NCI-H1930 (cell line): ENCODE measurements around the gene GRIN2A.

Experiments used
- DNase-seq, 2 experiments: peaks; one replicate each; lab custom pipeline; 2025; lab: John Stamatoyannopoulos, UW

The GRIN2A gene

DNA sequence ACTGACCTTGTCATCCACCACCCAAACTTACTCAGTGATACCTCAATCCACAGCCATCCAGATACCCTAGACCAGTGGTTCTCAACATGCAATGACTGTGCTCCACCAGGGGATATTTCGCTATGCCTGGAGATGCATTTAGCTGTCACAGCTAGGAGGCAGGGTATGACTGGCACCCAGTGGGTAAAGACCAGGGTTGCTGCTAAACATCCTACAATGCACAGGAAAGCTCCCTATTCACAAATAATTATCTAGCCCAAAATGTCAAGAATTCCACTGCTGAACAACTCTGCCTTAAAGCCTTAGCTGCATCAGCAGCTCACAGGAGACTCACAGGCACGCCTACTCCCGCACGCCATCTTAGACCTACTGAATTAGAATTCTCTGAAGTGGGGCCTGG lies 212.6 kb downstream of the GRIN2A start:
- DNase-seq: no peak

- no peak for DNase-seq
These were observed 215.6 kb downstream of the GRIN2A start for GRCh38 chr16:9966569-9967157.

GRCh38 chr16:9965079-9965478 lies 217.1 kb downstream of the GRIN2A start:
- no peak for DNase-seq

DNA sequence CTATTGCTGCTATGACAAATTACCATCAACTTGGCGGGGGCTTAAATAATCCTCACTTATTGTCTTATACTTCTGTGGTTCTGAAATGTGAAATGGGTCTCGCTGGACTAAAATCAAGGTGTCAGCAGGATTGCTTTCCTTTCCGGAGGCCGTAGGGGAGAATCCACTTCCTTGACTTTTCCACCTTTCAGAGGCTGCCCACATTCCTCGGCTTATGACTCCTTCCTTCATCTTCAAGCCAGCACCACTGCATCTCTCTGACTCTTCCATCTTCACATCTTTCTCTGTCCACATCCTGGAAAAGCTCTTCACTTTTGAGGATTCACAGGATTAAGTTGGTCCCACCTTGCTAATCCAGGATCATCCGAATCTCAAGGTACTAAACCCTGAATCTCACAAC lies 217.8 kb downstream of the GRIN2A start:
- no peak for DNase-seq

GRCh38 chr16:9957433-9957832 lies 224.8 kb downstream of the GRIN2A start:
- DNase-seq: no peak

DNA sequence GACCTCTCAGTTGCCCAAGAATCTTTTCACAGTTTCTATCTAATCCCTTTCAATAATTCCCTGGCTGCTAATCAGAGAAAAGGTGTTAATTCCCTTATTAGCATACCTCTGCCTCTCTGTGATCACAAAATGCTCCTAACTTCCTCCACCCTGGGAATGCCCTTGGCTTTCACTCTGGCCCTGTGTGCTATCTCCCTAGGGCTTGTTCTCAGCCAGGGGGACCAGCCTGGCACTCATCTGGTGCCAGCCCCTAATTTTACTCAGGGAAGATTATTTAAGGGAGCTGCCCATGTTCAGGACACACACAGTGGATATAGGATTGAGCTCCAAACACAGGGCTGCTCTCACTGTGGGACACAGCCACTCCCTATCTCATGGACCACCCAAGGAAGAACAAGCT lies 225.2 kb downstream of the GRIN2A start:
- no peak for DNase-seq

- no peak for DNase-seq
These were observed 226.6 kb downstream of the GRIN2A start for GRCh38 chr16:9955677-9956076.

- no peak for DNase-seq
These were observed 228.2 kb downstream of the GRIN2A start for GRCh38 chr16:9953908-9954570.

- no peak for DNase-seq
These were observed 231.6 kb downstream of the GRIN2A start for GRCh38 chr16:9950658-9951057.

GRCh38 chr16:9949396-9949795 lies 232.8 kb downstream of the GRIN2A start:
- no peak for DNase-seq

DNA sequence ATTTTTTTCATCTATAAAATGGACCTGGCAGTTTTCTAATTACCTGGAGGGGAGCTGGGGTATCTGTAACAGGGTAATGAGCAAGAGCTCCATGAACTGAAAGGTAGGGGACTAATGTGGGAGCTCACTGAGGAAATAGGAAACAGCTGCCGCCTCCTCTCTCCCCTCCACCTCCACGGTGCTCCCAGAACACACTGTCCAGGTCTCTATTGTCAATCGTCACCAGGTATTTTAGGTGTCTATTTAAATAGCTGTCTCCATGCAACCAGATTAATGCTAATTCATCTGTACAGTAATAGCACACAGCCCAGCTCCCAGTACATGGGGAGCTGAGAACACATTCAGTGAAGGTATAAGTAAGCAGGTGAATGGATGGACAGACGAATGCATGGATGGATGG lies 233.3 kb downstream of the GRIN2A start:
- DNase-seq: no peak

DNA sequence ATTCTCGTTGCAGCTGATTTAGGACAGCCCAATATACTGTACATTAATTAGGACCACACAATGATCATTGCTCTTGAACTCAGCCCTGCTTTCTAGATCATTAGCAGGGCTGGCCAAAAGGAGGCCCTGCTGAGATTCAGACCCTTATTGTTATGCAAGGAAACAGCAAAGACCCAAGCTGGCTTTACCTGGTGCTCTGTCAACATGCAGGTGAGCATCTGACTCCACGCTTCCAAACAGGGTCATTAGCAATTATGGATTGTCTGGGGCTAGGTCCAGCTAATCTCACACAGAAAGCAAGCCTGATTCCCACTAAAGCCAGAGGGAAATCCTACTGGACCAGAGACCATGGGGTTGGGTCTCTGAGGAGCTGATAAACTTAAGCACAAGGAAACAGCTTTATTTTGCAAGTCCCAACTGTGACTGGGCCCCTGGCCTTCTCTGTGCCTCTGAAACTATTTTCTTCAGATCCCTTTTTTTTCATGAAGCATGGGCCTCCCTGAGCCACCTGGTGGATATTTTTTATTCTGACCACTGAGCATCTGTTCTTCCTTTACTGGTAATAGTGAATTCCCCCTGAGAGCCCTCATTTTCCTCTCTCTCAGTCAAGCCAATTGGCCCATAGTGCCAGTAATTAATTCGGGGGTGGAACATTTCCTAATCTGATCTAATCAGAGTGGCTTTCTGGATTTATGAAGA lies 236.1 kb downstream of the GRIN2A start:
- DNase-seq: no peak

DNA sequence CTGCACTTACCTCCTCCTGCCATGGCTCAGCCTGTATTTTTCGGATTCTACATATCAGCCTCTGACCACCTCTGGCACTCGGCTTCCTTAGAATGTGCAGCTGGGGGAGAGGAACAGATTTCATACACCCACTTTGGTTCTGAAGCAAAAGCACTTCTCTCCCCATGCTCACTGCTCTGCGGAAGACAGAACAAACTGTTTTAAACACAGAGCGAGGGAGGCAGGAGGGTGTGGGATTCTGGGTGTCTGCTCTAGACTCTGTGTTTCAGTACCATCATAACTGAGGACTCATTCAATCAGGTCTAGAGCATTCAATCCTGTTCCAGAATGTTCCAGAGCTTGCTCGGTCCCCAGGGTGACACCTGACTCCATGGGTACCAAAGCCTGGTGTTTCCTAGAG lies 239.1 kb downstream of the GRIN2A start:
- no peak for DNase-seq

DNA sequence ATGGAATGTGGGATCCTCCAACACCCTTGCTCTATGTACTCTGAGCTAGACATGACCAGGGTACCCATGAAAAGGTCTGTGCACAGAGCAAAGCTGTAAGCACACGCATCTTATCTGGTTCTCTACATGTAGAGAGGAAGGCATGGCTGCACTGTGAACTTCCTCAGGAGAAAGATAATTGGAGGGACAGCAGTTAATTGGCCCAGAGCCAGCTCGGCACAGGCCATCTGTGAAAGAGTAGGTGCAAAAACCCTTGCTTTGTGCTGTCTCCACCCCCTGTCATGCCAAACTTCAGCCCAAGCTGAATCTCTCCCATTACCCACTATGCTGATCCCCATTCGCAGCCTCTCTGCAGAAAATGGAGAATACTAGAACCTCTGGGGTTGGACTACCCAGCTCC lies 241.0 kb downstream of the GRIN2A start:
- DNase-seq: no peak

- no peak for DNase-seq
These were observed 247.3 kb downstream of the GRIN2A start for GRCh38 chr16:9934723-9935508.

DNA sequence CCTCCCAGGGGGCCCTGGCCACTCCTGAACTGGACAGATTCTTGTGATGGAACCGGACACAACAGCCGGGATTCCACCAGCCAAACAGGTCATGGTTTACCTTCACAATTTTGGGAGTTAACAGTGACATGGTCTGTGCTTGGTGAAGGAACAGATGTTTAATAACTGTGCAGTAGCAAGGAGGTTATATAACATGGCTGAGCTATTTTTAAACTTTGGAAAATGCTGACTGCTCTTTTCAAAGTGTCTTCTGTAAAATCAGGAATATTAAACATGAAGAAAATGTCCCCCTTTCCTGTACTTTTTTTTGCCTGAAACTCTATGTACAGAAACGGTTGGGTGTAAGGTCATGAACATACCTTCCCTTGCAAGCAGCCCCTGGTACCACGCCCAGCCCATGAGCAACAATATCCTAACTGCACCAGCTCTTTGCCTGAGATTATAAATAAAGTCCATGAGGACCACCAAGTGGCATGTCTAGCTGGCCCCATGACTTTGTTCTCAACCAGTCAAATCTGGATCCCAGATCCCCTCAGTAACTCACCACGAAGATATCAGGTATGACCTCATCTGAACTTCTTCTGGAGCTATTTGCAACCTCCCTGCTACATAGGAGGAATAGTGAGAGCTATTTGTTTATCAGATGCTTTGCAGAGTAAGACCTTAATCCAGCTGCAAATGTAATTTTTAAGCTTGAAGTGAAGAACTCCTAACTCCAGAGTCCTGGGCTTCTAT lies 249.1 kb downstream of the GRIN2A start:
- no peak for DNase-seq

DNA sequence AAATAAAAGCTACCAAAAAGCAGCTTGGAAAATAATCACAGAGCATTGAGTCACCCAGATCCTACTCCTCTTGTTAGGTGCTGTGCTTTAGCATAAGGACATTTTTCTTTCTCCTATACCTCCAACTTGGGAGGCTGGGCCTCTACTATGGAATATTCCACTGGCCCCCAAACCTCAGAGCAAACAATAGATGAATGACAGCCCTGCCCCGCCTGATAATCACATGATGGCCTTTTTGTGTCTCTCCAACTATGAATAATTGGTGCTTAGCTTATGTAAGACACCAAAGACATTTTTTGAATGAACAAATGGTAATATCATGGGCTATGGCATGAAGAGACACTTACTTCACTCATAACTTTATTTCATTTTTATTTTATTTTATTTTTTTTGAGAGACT lies 250.2 kb downstream of the GRIN2A start:
- no peak for DNase-seq

DNA sequence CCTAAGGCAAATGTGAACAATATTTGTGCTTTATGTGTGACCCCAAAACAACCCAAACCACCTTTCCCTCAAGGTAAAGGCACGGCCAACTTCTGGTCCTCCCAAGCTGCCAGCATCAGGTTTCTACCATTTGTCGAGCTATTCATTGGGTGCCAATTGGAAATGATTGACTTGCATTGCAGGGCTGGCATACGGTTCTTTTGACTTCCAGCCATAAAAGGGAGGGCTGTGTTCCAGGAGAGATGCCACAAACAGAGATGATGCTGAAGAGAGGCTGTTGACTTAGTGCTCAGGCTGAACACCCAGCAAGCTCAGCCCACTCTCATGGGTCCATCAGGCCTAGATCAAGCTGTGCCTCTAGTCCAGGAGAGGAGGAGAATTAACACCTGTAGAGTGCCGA lies 252.4 kb downstream of the GRIN2A start:
- no peak for DNase-seq

- DNase-seq: no peak
These were observed 252.9 kb downstream of the GRIN2A start for GRCh38 chr16:9929313-9929712.

DNA sequence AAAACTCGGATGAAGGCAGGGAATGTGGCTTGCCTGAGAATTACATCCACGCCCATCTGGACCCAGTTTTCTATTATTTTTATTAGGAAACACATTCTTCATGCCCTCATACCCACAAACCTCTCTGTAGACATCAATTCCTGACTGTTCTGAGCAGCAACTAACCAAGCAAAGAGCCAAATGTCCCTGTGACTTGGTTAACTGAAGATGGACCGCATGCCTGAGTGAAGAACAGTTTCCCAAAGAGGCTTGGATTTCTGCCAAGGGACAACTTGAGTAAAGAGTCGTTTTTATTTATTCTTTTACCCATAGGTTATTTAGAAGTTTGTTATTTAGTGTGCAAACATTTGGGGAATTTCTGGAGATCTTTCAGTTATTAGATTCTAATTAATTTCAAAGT lies 259.8 kb downstream of the GRIN2A start:
- no peak for DNase-seq

DNA sequence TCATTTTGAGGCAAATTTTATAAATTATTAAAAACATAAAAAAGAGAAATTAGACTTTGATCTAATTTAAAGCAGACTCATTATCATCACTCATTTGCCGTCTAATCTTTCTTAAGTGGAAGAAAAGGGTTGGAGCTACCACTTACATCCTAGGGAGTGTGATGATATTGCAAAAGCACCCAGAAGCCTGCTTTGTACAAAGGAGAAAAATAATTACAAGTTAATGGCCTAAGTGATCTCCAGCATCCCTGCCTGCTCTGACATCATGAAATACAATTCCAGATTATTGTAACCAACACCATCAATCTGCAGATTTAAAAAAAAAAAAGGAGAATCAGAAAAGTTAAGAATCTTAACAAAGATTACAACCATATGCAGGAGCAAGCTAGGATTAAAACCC lies 260.2 kb downstream of the GRIN2A start:
- no peak for DNase-seq

GRCh38 chr16:9919460-9919859 lies 262.8 kb downstream of the GRIN2A start:
- no peak for DNase-seq
